Measurements from ENCODE around the gene USP47. TPM values are rescaled to one million over a fixed set of nuclear protein-coding genes. Genes with fewer than 3 reads are reported as not detected.

Gene USP47
- total and polyA plus RNA-seq, 10 donors, result 13.7 to 80.8 (median 48.2) TPM

GRCh38 chr11:11899401-11899800 lies 57.6 kb downstream of the USP47 start:
- whole genome bisulfite sequencing, 5 donors, result 66 to 83% (median 75%) methylated on average over 1 of the region's 1 CpG
- intact Hi-C loops (cut with DNase I; ENCODE audit: low total_unique reads), result no loop called here
- no peak for TF ChIP-seq POLR2AphosphoS5 (IDR thresholded peaks at IDR 0.05)
- TF ChIP-seq CTCF (IDR thresholded peaks at IDR 0.05 in 8 of 11, conservative IDR thresholded peaks at IDR 0.05 in 3 of 11), result no peak
- no peak for TF ChIP-seq POLR2A (IDR thresholded peaks at IDR 0.05)

GRCh38 chr11:11901929-11902328 lies 60.2 kb downstream of the USP47 start:
- no peak overlapping the region for H3K27ac ChIP-seq
- H3K9me3 ChIP-seq, result no peaks in the 10 kb centered on the region
- 94 to 97% (median 97%) methylated on average over 3 of the region's 3 CpGs for WGBS, 5 donors
- H3K36me3 ChIP-seq, result peaks cover 3 to 85% (median 41%) of the 10 kb centered on the region in 6 donors
- TF ChIP-seq POLR2AphosphoS5 (IDR thresholded peaks at IDR 0.05) (no peak), POLR2A (IDR thresholded peaks at IDR 0.05) (no peak), CTCF (IDR thresholded peaks at IDR 0.05 in 8 of 11, conservative IDR thresholded peaks at IDR 0.05 in 3 of 11) (no peak)
- no peaks in the 10 kb centered on the region for H3K4me1 ChIP-seq
- H3K27me3 ChIP-seq (replicated peaks in 1 of 7), result no peaks in the 10 kb centered on the region
- no peak overlapping the region for H3K4me3 ChIP-seq
- intact Hi-C loops (cut with DNase I; ENCODE audit: low total_unique reads), result no loop called here
- no peak for DNase-seq

More at GRCh38 chr11:11899401-11899800, 57.6 kb downstream of the USP47 start:
- Histone ChIP-seq H3K27ac (no peak overlapping the region), H3K9me3 (no peaks in the 10 kb centered on the region), H3K27me3 (replicated peaks in 1 of 7) (no peaks in the 10 kb centered on the region), H3K4me3 (no peak overlapping the region), H3K36me3 (peaks cover 3 to 85% (median 26%) of the 10 kb centered on the region in 6 donors), H3K4me1 (no peaks in the 10 kb centered on the region)
- no peak for DNase-seq

GRCh38 chr11:11909727-11910126 lies 68.0 kb downstream of the USP47 start:
- no peaks in the 10 kb centered on the region for H3K9me3 ChIP-seq
- H3K36me3 ChIP-seq, result peaks cover 0 to 77% (median 43%) of the 10 kb centered on the region in 6 donors
- H3K4me3 ChIP-seq, result no peak overlapping the region
- no peaks in the 10 kb centered on the region for H3K27me3 ChIP-seq (replicated peaks in 1 of 7)
- DNase-seq, result no peak
- no peak for TF ChIP-seq CTCF (IDR thresholded peaks at IDR 0.05 in 8 of 11, conservative IDR thresholded peaks at IDR 0.05 in 3 of 11)
- no peak for TF ChIP-seq POLR2AphosphoS5 (IDR thresholded peaks at IDR 0.05)
- no peak for TF ChIP-seq POLR2A (IDR thresholded peaks at IDR 0.05)
- no peaks in the 10 kb centered on the region for H3K4me1 ChIP-seq
- no peak overlapping the region for H3K27ac ChIP-seq
- intact Hi-C loops (cut with DNase I; ENCODE audit: low total_unique reads), result no loop called here

GRCh38 chr11:11910541-11910940 lies 68.8 kb downstream of the USP47 start:
- H3K27ac ChIP-seq, result no peak overlapping the region
- WGBS, 5 donors, result 95 to 100% (median 100%) methylated on average over 2 of the region's 2 CpGs

More at GRCh38 chr11:11910541-11910940, 68.8 kb downstream of the USP47 start:
- Histone ChIP-seq H3K9me3 (no peaks in the 10 kb centered on the region), H3K4me1 (no peaks in the 10 kb centered on the region), H3K27me3 (replicated peaks in 1 of 7) (no peaks in the 10 kb centered on the region), H3K36me3 (peaks cover 0 to 70% (median 37%) of the 10 kb centered on the region in 6 donors), H3K4me3 (no peak overlapping the region)
- intact Hi-C loops (cut with DNase I; ENCODE audit: low total_unique reads), result no loop called here
- TF ChIP-seq CTCF (IDR thresholded peaks at IDR 0.05 in 8 of 11, conservative IDR thresholded peaks at IDR 0.05 in 3 of 11), result no peak
- no peak for TF ChIP-seq POLR2A (IDR thresholded peaks at IDR 0.05)
- TF ChIP-seq POLR2AphosphoS5 (IDR thresholded peaks at IDR 0.05), result no peak
- no peak for DNase-seq

Measured in spleen (tissue), 11 donors.